K562 (cell line): ENCODE measurements around the gene SYNGR1.

ENCODE experiments used
- FOXJ3 ChIP-seq: sonication (generic); formaldehyde crosslinking; IDR thresholded peaks from 2 replicates; pipeline ENCODE4 v1.4.0; 2020; ENCODE audit warnings: mild to moderate bottlenecking, missing genetic modification reagents
- NFXL1 ChIP-seq: fragments of 450-650 bp; formaldehyde crosslinking; IDR thresholded peaks from 2 replicates; pipeline ENCODE4 v1.4.0; 2021; ENCODE audit warnings: mild to moderate bottlenecking
- POLR2AphosphoS5 ChIP-seq: IDR thresholded peaks from 2 replicates; pipeline ENCODE4 v1.6.1; 2011; ENCODE audit warnings: mild to moderate bottlenecking, low read depth, low read length, moderate library complexity; ENCODE audit not compliant: control insufficient read depth, insufficient read depth
- RBM14 ChIP-seq: fragments of 200-400 bp; formaldehyde crosslinking; IDR thresholded peaks from 2 replicates; pipeline ENCODE4 v1.6.1; 2018; ENCODE audit warnings: low read depth, mild to moderate bottlenecking, low read length, moderate library complexity, borderline replicate concordance; ENCODE audit not compliant: insufficient read depth
- RFX5 ChIP-seq: IDR thresholded peaks from 2 replicates; pipeline ENCODE4 v1.6.1; 2011; ENCODE audit warnings: low read depth, mild to moderate bottlenecking, improper control_type of control experiment, low read length
- ZSCAN29 ChIP-seq: fragments of 450-650 bp; IDR thresholded peaks from 2 replicates; pipeline ENCODE4 v1.6.1; 2017
- TF ChIP-seq, protein P1 (sequence below): sonication (generic); formaldehyde crosslinking; IDR thresholded peaks from 2 replicates; pipeline ENCODE4 v1.8.1; 2023; ENCODE audit warnings: missing genetic modification reagents, mild to moderate bottlenecking, borderline replicate concordance
- TF ChIP-seq, protein P2 (sequence below), 3 experiments: IDR thresholded peaks in 2 of 3; conservative IDR thresholded peaks in 1 of 3; 2 replicates each; pipeline ENCODE4 v1.5.1; 2011 to 2012; ENCODE audit warnings: low read length in 3 of 3, mild to moderate bottlenecking in 3 of 3, control low read depth in 2 of 3, improper control_type of control experiment in 1 of 3, inconsistent platforms in 1 of 3, low read depth in 1 of 3, mixed read lengths in 1 of 3, moderate library complexity in 1 of 3; ENCODE audit not compliant: insufficient read depth in 2 of 3

- TF ChIP-seq RBM14 (no peak), NFXL1 (no peak), ZSCAN29 (no peak), RFX5 (no peak), FOXJ3 (CRISPR knock-in tag) (no peak), POLR2AphosphoS5 (no peak)
- TF ChIP-seq, protein P1, sequence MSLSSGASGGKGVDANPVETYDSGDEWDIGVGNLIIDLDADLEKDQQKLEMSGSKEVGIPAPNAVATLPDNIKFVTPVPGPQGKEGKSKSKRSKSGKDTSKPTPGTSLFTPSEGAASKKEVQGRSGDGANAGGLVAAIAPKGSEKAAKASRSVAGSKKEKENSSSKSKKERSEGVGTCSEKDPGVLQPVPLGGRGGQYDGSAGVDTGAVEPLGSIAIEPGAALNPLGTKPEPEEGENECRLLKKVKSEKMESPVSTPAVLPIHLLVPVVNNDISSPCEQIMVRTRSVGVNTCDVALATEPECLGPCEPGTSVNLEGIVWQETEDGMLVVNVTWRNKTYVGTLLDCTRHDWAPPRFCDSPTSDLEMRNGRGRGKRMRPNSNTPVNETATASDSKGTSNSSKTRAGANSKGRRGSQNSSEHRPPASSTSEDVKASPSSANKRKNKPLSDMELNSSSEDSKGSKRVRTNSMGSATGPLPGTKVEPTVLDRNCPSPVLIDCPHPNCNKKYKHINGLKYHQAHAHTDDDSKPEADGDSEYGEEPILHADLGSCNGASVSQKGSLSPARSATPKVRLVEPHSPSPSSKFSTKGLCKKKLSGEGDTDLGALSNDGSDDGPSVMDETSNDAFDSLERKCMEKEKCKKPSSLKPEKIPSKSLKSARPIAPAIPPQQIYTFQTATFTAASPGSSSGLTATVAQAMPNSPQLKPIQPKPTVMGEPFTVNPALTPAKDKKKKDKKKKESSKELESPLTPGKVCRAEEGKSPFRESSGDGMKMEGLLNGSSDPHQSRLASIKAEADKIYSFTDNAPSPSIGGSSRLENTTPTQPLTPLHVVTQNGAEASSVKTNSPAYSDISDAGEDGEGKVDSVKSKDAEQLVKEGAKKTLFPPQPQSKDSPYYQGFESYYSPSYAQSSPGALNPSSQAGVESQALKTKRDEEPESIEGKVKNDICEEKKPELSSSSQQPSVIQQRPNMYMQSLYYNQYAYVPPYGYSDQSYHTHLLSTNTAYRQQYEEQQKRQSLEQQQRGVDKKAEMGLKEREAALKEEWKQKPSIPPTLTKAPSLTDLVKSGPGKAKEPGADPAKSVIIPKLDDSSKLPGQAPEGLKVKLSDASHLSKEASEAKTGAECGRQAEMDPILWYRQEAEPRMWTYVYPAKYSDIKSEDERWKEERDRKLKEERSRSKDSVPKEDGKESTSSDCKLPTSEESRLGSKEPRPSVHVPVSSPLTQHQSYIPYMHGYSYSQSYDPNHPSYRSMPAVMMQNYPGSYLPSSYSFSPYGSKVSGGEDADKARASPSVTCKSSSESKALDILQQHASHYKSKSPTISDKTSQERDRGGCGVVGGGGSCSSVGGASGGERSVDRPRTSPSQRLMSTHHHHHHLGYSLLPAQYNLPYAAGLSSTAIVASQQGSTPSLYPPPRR = no peak
- TF ChIP-seq, protein P2, sequence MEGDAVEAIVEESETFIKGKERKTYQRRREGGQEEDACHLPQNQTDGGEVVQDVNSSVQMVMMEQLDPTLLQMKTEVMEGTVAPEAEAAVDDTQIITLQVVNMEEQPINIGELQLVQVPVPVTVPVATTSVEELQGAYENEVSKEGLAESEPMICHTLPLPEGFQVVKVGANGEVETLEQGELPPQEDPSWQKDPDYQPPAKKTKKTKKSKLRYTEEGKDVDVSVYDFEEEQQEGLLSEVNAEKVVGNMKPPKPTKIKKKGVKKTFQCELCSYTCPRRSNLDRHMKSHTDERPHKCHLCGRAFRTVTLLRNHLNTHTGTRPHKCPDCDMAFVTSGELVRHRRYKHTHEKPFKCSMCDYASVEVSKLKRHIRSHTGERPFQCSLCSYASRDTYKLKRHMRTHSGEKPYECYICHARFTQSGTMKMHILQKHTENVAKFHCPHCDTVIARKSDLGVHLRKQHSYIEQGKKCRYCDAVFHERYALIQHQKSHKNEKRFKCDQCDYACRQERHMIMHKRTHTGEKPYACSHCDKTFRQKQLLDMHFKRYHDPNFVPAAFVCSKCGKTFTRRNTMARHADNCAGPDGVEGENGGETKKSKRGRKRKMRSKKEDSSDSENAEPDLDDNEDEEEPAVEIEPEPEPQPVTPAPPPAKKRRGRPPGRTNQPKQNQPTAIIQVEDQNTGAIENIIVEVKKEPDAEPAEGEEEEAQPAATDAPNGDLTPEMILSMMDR (IDR thresholded peaks at IDR 0.05 in 2 of 3, conservative IDR thresholded peaks at IDR 0.05 in 1 of 3; ENCODE audit: insufficient read depth in 2 of 3, low read depth in 1 of 3, low read length in 3 of 3) = no peak
Measured at GRCh38 chr22:39367035-39367434, 17.2 kb downstream of the SYNGR1 start.
